ENCODE data around the gene PHYHD1. TPM values are rescaled to one million over a fixed set of nuclear protein-coding genes. Genes with fewer than 3 reads are reported as not detected.

The PHYHD1 gene
- total RNA-seq, 3 donors from 2014 or later: 24.3 to 67.0 (median 44.8) TPM

DNA sequence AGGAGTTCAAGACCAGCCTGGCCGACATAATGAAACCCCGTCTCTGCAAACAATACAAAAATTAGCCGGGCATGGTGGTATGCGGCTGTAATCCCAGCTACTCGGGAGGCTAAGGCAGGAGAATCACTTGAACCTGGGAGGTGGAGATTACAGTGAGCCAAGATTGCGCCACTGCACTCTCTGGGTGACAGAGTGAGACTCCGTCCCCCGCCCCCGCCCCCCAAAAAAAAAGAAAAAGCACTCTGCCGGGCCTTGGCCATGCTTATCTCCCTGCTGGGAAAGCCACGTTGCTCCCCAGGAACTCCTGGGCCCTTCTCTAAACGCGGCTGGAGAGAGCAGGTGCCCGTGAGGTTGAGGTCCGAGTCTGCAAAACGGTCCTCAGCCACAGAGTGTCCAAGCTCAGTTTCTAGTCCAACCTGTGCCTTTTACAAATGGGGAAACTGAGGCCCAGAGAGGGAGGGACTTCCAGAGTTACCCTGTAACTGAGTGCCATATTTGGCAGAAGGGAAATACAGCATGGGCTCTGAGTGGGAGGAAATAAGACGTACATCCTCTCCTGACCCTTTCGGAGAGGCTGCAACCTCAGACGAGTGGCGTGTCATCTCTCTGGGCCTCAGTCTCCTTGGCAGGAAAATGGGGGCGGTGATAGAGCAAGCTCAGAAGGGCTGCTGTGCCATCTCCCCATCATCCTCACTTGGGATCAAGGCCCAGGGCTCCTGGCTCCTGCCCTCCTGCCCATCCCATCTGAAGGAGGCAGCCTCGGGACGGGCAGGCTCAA is 6.6 kb upstream of the PHYHD1 start:
- Histone ChIP-seq H3K4me1 (peaks cover 35 to 39% of the 10 kb centered on the region in 2 donors), H3K36me3 (no peaks in the 10 kb centered on the region), H3K4me3 (peak overlapping the region in 2 of 3 donors; percentile 10 to 27), H3K27me3 (no peaks in the 10 kb centered on the region), H3K27ac (peak overlapping the region; percentile 92 to 94), H3K9me3 (no peaks in the 10 kb centered on the region)
- intact Hi-C loops (cut with DNase I; ENCODE audit: low total_unique reads): no loop called here
- TF ChIP-seq POLR2A (IDR thresholded peaks at IDR 0.05) (no peak), POLR2AphosphoS5 (IDR thresholded peaks at IDR 0.05) (no peak)
- TF ChIP-seq, protein P1, sequence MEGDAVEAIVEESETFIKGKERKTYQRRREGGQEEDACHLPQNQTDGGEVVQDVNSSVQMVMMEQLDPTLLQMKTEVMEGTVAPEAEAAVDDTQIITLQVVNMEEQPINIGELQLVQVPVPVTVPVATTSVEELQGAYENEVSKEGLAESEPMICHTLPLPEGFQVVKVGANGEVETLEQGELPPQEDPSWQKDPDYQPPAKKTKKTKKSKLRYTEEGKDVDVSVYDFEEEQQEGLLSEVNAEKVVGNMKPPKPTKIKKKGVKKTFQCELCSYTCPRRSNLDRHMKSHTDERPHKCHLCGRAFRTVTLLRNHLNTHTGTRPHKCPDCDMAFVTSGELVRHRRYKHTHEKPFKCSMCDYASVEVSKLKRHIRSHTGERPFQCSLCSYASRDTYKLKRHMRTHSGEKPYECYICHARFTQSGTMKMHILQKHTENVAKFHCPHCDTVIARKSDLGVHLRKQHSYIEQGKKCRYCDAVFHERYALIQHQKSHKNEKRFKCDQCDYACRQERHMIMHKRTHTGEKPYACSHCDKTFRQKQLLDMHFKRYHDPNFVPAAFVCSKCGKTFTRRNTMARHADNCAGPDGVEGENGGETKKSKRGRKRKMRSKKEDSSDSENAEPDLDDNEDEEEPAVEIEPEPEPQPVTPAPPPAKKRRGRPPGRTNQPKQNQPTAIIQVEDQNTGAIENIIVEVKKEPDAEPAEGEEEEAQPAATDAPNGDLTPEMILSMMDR (IDR thresholded peaks at IDR 0.05): no peak
- no peak for DNase-seq (ENCODE audit: low spot score in 2 of 2)

DNA sequence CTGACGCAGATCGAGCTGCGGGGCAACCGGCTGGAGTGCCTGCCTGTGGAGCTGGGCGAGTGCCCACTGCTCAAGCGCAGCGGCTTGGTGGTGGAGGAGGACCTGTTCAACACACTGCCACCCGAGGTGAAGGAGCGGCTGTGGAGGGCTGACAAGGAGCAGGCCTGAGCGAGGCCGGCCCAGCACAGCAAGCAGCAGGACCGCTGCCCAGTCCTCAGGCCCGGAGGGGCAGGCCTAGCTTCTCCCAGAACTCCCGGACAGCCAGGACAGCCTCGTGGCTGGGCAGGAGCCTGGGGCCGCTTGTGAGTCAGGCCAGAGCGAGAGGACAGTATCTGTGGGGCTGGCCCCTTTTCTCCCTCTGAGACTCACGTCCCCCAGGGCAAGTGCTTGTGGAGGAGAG is 4.6 kb upstream of the PHYHD1 start:
- Histone ChIP-seq H3K27ac (peak overlapping the region; percentile 92 to 94), H3K36me3 (no peaks in the 10 kb centered on the region), H3K4me3 (peak overlapping the region; percentile 19 to 46 (median 28)), H3K9me3 (no peaks in the 10 kb centered on the region), H3K27me3 (no peaks in the 10 kb centered on the region), H3K4me1 (peaks cover 24 to 25% of the 10 kb centered on the region in 2 donors)
- peak; percentile 52 to 75 for DNase-seq (ENCODE audit: low spot score in 2 of 2)
- TF ChIP-seq POLR2AphosphoS5 (IDR thresholded peaks at IDR 0.05) (no peak), POLR2A (IDR thresholded peaks at IDR 0.05) (no peak)
- TF ChIP-seq, protein P1 (IDR thresholded peaks at IDR 0.05): no peak
- intact Hi-C loops (cut with DNase I; ENCODE audit: low total_unique reads): no loop called here

DNA sequence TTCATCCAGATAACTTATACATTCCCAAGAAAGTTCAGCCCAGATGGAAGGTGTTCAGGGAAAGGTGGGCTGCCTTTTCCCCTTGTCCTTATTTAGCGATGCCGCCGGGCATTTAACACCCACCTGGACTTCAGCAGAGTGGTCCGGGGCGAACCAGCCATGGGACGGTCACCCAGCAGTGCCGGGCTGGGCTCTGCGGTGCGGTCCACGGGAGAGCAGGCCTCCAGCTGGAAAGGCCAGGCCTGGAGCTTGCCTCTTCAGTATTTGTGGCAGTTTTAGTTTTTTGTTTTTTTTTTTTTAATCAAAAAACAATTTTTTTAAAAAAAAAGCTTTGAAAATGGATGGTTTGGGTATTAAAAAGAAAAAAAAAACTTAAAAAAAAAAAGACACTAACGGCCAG is 4.0 kb upstream of the PHYHD1 start:
- peaks cover 19 to 28% of the 10 kb centered on the region in 2 donors for H3K4me1 ChIP-seq

DNA sequence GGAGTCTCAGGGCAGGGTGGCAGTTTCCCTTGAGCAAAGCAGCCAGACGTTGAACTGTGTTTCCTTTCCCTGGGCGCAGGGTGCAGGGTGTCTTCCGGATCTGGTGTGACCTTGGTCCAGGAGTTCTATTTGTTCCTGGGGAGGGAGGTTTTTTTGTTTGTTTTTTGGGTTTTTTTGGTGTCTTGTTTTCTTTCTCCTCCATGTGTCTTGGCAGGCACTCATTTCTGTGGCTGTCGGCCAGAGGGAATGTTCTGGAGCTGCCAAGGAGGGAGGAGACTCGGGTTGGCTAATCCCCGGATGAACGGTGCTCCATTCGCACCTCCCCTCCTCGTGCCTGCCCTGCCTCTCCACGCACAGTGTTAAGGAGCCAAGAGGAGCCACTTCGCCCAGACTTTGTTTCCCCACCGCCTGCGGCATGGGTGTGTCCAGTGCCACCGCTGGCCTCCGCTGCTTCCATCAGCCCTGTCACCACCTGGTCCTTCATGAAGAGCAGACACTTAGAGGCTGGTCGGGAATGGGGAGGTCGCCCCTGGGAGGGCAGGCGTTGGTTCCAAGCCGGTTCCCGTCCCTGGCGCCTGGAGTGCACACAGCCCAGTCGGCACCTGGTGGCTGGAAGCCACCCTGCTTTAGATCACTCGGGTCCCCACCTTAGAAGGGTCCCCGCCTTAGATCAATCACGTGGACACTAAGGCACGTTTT is 3.5 kb upstream of the PHYHD1 start:
- Histone ChIP-seq H3K4me1 (peaks cover 15 to 28% of the 10 kb centered on the region in 2 donors), H3K4me3 (peak overlapping the region in 1 of 3 donors; percentile 28), H3K27ac (peak overlapping the region; percentile 92 to 93), H3K27me3 (no peaks in the 10 kb centered on the region), H3K9me3 (no peaks in the 10 kb centered on the region), H3K36me3 (no peaks in the 10 kb centered on the region)
- peak; percentile 53 to 70 (median 55) for TF ChIP-seq POLR2AphosphoS5 (IDR thresholded peaks at IDR 0.05)
- TF ChIP-seq, protein P1 (IDR thresholded peaks at IDR 0.05): no peak
- intact Hi-C loops (cut with DNase I; ENCODE audit: low total_unique reads): no loop called here
- peak; percentile 87 to 92 for DNase-seq (ENCODE audit: low spot score in 2 of 2)

More for the DNA sequence above, 4.0 kb upstream of the PHYHD1 start:
- Histone ChIP-seq H3K27me3 (no peaks in the 10 kb centered on the region), H3K4me3 (peak overlapping the region; percentile 19 to 46 (median 28)), H3K36me3 (no peaks in the 10 kb centered on the region), H3K9me3 (no peaks in the 10 kb centered on the region), H3K27ac (peak overlapping the region; percentile 92 to 94)
- no peak for DNase-seq (ENCODE audit: low spot score in 2 of 2)
- intact Hi-C loops (cut with DNase I; ENCODE audit: low total_unique reads): no loop called here
- no peak for TF ChIP-seq POLR2A (IDR thresholded peaks at IDR 0.05)
- TF ChIP-seq, protein P1 (IDR thresholded peaks at IDR 0.05): no peak
- TF ChIP-seq POLR2AphosphoS5 (IDR thresholded peaks at IDR 0.05): no peak

DNA sequence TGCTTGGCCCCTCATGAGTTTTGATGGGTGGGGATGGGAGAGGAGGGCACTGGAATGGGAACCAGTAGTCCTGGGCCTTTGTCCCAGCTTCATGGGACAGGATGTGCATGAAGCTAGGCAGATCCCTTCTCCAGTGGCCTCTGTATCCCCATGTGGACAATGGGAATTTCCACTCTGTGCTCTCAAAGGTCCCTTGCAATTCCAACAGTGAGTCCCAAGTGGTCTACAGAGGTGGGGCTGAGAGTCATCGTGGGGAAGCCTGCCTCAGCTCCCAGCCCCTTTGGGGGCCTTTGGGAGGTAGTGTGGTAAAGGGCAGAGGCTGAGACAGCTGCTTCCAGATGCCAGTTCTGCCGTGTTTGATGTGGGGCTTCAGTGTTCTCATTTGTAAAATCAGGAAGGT is 1.9 kb upstream of the PHYHD1 start:
- intact Hi-C loops (cut with DNase I; ENCODE audit: low total_unique reads): loop anchor here (1.0 kb wide), 1 partner anchor 16 kb away; no protein-coding TSS in a partner anchor
- peak overlapping the region; percentile 80 to 94 for H3K27ac ChIP-seq
- H3K4me3 ChIP-seq: no peak overlapping the region
- H3K36me3 ChIP-seq: no peaks in the 10 kb centered on the region
- no peaks in the 10 kb centered on the region for H3K9me3 ChIP-seq
- no peaks in the 10 kb centered on the region for H3K27me3 ChIP-seq
- H3K4me1 ChIP-seq: peaks cover 15 to 17% of the 10 kb centered on the region in 2 donors
- no peak for DNase-seq (ENCODE audit: low spot score in 2 of 2)
- TF ChIP-seq POLR2AphosphoS5 (IDR thresholded peaks at IDR 0.05): no peak
- no peak for TF ChIP-seq POLR2A (IDR thresholded peaks at IDR 0.05)
- TF ChIP-seq, protein P1 (IDR thresholded peaks at IDR 0.05): no peak
